Cardiac fibroblast (primary cell): Measurements from ENCODE around the gene ABLIM2.
A peak's percentile ranks its signal among the peaks of the same experiment; 100 is the strongest.
"Not testable (repeated sequence)": the region's sequence is repeated elsewhere in the genome, so short reads cannot be mapped to it uniquely, and the experiment has no call there.

Source experiments
- DNase-seq, 2 donors: peaks; one replicate each; pipeline versions ENCODE4 v3.0.0 to v3.0.0-alpha.2; 2010; ENCODE audit warnings: low read depth in 2 of 2
- H3K4me3 ChIP-seq, 2 donors: replicated peaks in 1 of 2; 1 replicate in 1 of 2; 2 replicates in 1 of 2; pipeline ENCODE4 v1.5.1; 2011; ENCODE audit warnings: low read depth in 2 of 2, low read length in 2 of 2, mild to moderate bottlenecking in 2 of 2, moderate library complexity in 1 of 2
- CTCF ChIP-seq: IDR thresholded peaks from one replicate; pipeline ENCODE4 v1.5.1; 2011; ENCODE audit warnings: low read depth, mild to moderate bottlenecking, low read length, inconsistent platforms

ABLIM2 gene

GRCh38 chr4:7952615-7953014 lies 206.0 kb downstream of the ABLIM2 start:
- no peak overlapping the region for H3K4me3 ChIP-seq
- TF ChIP-seq CTCF, result no peak
- DNase-seq, result no peak

- no peak for DNase-seq
- no peak overlapping the region for H3K4me3 ChIP-seq
- no peak for TF ChIP-seq CTCF
These were observed 208.1 kb downstream of the ABLIM2 start for GRCh38 chr4:7950301-7951092.

GRCh38 chr4:7949759-7950158 lies 208.9 kb downstream of the ABLIM2 start:
- no peak for DNase-seq
- no peak for TF ChIP-seq CTCF
- no peak overlapping the region for H3K4me3 ChIP-seq

GRCh38 chr4:7947927-7948326 lies 210.7 kb downstream of the ABLIM2 start:
- DNase-seq, result no peak
- H3K4me3 ChIP-seq, result no peak overlapping the region

GRCh38 chr4:7945709-7946380 lies 212.8 kb downstream of the ABLIM2 start:
- no peak for TF ChIP-seq CTCF
- peak in 1 of 2 donors; percentile 77 for DNase-seq
- H3K4me3 ChIP-seq, result no peak overlapping the region

More at GRCh38 chr4:7947927-7948326, 210.7 kb downstream of the ABLIM2 start:
- no peak for TF ChIP-seq CTCF

GRCh38 chr4:7944599-7945220 lies 213.9 kb downstream of the ABLIM2 start:
- TF ChIP-seq CTCF, result no peak
- DNase-seq, result no peak
- H3K4me3 ChIP-seq, result no peak overlapping the region

- H3K4me3 ChIP-seq, DNase-seq: not testable (repeated sequence)
These were observed 214.9 kb downstream of the ABLIM2 start for GRCh38 chr4:7943688-7944087.
